GM12891 (cell line): Measurements from ENCODE around the gene BBS2.

ENCODE experiments used
- POLR2A ChIP-seq: IDR thresholded peaks from 2 replicates; pipeline ENCODE4 v1.6.1; 2011; ENCODE audit warnings: low read depth, low read length, control low read depth
- POLR2AphosphoS5 ChIP-seq: IDR thresholded peaks from 2 replicates; pipeline ENCODE4 v1.6.1; 2011; ENCODE audit warnings: low read depth, low read length, control low read depth
- SPI1 ChIP-seq: IDR thresholded peaks from 2 replicates; pipeline ENCODE4 v1.6.1; 2011; ENCODE audit warnings: low read depth, low read length, control low read depth

GRCh38 chr16:56532714-56533113 is 12.9 kb upstream of the BBS2 start:
- no peak for TF ChIP-seq POLR2A
- no peak for TF ChIP-seq SPI1
- no peak for TF ChIP-seq POLR2AphosphoS5
